VCaP (cell line): ENCODE data around the gene FAM180A.
"Not testable (repeated sequence)": the region's sequence is repeated elsewhere in the genome, so short reads cannot be mapped to it uniquely, and the experiment has no call there.

Experiments used
- H3K27ac ChIP-seq: fragments of 450-650 bp; 2 replicates; pipeline ENCODE4 v1.5.1; 2017
- TF ChIP-seq, protein P1 (sequence below): fragments of 450-650 bp; conservative IDR thresholded peaks from 2 replicates; pipeline ENCODE4 v1.5.1; 2017; ENCODE audit warnings: mild to moderate bottlenecking, moderate library complexity

FAM180A gene

DNA sequence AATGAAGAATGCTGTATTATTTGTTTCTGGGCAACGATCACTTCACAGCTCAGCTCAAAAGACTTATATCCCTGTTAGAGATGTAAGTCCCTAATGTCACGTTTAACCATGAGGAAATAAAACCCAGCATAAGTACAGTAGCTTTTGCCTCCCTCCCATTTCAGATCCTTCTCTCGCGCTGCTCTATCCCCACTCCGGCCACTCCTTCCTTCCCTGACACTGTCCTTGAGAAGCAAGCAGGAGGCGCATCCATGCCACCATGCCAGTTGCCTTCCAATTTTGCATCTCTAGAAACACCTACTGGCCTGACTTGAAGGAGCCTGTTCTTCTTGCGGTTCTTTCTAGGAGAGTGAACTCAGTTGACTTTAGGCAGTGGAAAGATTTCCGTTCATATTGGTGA is 1.2 kb downstream of the FAM180A start:
- H3K27ac ChIP-seq, result no peak overlapping the region
- TF ChIP-seq, protein P1, sequence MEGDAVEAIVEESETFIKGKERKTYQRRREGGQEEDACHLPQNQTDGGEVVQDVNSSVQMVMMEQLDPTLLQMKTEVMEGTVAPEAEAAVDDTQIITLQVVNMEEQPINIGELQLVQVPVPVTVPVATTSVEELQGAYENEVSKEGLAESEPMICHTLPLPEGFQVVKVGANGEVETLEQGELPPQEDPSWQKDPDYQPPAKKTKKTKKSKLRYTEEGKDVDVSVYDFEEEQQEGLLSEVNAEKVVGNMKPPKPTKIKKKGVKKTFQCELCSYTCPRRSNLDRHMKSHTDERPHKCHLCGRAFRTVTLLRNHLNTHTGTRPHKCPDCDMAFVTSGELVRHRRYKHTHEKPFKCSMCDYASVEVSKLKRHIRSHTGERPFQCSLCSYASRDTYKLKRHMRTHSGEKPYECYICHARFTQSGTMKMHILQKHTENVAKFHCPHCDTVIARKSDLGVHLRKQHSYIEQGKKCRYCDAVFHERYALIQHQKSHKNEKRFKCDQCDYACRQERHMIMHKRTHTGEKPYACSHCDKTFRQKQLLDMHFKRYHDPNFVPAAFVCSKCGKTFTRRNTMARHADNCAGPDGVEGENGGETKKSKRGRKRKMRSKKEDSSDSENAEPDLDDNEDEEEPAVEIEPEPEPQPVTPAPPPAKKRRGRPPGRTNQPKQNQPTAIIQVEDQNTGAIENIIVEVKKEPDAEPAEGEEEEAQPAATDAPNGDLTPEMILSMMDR, result no peak

DNA sequence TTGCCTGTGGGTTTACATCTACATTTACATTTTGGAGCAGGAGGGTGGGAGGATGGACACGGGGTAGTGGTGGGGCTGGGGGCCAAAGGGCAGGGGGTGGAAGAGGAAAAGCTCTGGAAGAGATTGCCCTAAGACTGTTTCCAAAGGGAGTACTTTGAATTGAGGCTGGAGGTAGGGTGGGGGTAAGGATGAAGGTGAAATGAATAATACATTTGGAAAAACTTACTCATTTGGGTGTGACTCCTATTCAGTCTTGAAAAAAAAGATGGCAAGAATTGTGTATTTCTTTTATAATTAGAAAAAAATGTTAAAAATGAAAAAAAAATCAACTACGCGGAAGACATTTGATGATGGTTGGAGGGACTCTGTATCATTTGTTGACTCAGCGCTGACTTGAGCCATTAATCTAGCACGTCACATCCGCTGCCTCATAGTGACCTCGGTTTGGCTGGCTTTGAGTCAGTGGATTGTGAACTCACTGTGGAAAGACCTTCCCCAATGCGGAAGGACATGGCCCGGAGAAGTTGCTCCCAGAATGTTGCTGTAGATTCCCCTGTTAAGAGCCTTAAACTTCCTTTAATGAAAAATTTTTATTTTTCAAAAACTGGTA is 2.8 kb downstream of the FAM180A start:
- H3K27ac ChIP-seq, result no peak overlapping the region
- TF ChIP-seq, protein P1, result no peak

DNA sequence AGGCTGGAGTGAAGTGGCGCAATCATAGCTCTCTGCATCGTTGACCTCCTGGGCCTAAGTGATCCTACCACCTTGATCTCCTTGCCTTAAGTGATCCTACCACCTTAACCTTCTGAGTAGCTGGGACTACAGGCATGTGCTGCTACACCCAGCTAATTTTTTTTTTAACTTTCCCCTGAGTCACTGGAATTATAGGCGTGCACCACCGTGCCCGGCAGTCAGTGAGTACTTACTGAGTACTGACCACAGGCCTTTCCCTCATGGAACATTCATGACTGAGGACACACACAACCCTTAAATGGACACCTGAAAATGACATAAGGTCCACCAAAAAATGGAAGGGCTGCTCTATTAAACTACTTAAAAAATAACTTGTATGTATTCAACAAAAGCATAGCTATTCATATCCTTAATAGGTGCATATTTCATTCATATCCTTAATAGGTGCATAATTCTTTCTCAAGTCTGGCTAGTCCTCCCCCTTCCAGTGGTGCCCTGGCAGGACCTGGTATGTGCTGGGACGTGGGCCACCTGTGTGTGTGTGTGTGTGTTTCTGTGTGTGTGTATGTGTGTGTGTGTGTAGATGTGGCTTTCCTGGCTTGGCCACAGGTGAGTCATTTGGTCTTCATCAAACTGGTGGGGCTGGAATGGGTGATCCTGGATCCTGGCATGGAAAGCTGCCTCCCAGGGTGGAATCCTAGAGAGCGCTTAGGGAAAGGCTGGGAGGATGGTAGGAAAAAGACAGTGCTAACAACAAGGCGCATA is 3.5 kb downstream of the FAM180A start:
- TF ChIP-seq, protein P1, result no peak
- H3K27ac ChIP-seq, result no peak overlapping the region

DNA sequence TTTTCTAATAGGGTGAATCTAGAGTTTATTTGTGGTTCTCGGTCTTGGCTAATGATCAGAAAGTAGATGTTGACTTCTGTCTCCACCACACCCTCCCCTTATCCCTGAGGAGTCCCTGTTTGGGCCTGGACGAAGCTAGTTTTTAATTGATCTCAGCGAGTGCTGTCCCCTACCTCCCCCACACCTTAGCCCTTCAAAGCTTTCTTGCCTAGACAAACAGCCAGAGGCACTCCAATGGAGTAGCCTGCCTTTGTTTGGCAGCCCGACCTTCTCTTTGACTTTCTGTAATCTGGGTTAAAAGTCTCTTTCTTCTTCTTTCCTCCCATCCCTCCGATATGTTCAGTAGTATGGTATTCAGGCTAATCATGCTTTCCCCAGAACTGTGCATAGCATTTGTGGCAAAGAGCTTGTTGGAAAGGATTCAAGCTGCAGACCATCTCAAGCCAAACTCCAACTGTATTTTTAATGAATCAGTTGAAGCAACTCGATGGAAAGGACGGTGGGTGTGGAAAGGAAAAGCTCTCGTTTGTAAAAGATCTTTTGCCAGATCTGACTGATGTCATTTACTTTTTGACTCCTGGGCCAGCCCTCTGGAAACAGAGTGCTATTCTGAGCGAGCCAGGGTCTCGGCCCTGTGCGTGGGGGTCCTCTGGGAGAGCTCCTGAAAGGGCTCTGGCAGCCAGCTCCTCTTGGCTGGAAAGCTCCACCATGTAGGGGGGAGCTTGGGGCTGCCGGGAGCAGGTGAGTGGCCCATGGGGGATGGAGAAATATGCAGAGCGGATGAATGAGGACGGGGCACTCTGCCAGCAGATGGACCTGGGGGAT is 4.5 kb downstream of the FAM180A start:
- H3K27ac ChIP-seq, result no peak overlapping the region
- TF ChIP-seq, protein P1, result no peak

DNA sequence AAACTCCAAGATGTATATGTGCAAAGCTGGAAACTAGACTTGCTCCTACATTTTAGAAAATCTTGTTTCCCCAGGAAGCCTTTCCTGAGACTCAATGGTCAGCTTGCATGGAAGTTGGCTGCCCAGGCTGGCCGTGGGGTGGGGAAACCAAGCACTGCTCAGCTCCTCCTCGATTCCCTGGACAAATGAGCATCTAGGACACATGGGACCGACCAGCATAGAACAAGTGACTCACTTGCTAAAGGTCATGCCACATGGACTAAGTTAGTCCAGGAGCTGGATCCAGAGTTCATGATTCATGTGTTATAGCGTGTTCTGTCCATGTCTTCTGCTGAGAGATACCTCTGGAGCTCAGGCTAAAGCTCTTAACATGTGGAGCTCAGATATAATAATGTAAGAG is 6.2 kb downstream of the FAM180A start:
- TF ChIP-seq, protein P1, result no peak
- no peak overlapping the region for H3K27ac ChIP-seq

DNA sequence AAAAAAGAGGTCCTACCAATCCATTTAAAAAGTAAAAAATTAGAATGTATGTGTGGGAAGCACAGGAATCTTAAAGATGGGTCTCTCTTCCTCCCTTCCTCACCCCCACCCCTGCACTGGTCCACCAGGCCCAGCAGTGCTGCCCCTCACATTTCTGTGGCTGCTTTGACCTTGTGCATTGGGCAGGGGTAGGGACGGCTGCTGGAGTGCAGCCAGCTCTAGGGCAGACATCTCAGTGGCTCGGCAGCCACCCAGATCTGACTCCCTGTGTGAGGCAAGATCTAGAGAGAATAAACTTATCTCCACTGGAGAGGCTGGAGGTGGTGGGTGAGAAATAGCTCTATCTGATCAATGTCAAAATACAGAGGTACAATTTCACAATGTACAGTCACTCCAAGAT is 6.7 kb downstream of the FAM180A start:
- no peak overlapping the region for H3K27ac ChIP-seq
- TF ChIP-seq, protein P1, result no peak

DNA sequence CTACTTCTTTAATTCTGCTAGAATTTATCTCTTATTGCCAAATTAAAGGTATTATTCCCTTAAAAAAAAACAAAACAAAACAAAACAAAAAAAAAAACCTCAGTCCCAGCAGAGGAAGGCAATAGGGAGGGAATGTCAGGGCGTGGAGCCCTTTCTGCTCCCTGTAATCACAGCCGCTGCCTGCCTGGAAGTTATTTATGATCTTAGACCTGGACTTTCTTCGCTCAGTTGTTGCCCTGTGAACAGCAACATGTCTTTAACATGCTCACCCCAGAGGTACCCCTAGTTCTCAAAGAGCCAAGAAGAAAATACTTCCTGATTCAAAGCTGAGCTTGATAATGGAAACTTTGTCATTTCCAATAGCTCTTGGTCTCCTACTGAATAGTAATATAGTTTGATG is 7.7 kb downstream of the FAM180A start:
- no peak overlapping the region for H3K27ac ChIP-seq
- TF ChIP-seq, protein P1, result no peak

DNA sequence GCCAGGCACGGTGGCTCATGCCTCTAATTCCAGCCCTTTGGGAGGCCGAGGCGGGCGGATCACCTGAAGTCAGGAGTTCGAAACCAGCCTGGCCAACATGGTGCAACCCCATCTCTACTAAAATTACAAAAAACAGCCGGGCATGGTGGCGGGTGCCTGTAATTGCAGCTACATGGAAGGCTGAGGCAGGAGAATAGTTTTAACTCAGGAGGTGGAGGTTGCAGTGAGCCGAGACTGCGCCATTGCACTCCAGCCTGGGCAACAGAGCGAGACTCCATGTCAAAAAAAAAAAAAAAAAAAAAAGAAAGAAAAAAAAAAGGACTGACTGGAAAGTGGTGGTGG is 11.3 kb downstream of the FAM180A start:
- not testable (repeated sequence) for H3K27ac ChIP-seq
